IPS-NIHi7 (cell line): ENCODE results near the gene THPO.

ENCODE experiments used
- DNase-seq: peaks from one replicate; pipeline ENCODE4 v3.0.0; 2012; ENCODE audit warnings: mixed read lengths; ENCODE audit errors: extremely low spot score

THPO gene

DNA sequence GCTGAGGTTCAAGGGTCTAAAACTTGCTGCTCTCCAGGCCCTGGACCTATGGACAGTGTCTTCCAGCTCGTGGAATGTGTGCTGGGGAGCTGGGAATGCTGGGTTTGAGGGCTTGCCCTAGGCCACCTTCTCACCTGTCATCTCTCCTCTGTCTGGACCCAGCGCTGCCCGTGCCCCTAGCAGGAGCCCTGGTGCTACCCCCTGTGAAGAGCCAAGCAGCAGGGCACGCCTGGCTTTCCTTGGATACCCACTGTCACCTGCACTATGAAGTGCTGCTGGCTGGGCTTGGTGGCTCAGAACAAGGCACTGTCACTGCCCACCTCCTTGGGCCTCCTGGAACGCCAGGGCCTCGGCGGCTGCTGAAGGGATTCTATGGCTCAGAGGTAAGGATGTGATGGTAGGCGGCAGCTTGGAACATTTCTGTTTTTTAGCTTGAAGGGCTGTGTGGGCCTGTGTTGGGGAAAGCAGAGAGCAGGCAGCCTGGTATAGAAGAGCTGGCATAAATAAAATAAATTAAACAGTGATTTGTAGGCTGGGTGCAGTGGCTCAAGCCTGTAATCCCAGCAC lies 6.9 kb upstream of the THPO start:
- no peak for DNase-seq

DNA sequence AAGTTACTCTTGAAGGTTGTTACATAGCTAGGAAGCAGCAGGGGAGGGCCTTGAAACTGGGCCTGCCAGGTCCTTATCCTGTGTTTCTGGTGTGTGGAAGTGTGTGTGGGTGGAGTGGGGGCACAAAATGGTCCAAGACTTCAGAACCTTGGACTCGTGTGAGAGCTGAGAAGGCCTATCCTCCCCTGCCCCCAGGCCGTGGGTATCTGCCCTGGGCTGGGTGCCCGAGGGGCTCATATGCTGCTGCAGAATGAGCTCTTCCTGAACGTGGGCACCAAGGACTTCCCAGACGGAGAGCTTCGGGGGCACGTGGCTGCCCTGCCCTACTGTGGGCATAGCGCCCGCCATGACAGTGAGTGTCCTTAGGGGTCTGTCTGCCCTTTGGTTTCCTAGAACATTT lies 6.3 kb upstream of the THPO start:
- DNase-seq: no peak

- no peak for DNase-seq
Observed at GRCh38 chr3:184383033-184383740, 5.2 kb upstream of the THPO start.

GRCh38 chr3:184382326-184383032 lies 4.5 kb upstream of the THPO start:
- no peak for DNase-seq

DNA sequence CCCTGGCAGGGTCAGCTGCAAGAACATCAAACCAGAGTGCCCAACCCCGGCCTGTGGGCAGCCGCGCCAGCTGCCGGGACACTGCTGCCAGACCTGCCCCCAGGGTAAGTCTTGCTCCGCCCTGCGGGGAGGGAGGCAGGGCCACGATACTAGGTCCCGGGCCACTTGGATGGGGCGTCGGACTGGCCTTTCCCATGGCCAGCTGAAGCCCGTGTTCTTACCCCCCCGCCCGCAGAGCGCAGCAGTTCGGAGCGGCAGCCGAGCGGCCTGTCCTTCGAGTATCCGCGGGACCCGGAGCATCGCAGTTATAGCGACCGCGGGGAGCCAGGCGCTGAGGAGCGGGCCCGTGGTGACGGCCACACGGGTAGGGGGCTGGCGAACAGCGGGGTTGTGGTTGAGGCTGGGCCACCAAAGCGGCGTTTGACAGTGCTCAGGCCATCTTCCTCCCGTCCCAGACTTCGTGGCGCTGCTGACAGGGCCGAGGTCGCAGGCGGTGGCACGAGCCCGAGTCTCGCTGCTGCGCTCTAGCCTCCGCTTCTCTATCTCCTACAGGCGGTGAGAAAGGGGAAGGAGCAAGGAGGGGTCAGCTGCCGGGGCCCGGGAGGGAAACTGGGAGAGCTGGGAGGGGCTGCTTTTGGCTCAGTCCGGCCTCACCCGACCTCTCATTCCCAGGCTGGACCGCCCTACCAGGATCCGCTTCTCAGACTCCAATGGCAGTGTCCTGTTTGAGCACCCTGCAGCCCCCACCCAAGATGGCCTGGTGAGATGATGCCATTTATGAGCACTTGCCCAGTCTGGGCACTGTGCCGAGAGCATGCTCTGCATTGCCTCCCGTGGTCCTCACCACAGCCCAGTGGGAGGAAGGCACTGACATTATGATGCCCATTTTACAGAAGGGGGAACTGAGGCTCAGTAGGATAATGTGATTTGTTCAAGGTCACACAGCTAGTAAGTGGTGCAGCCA lies 3.5 kb upstream of the THPO start:
- peak; percentile 63 for DNase-seq

- no peak for DNase-seq
Observed at GRCh38 chr3:184380627-184381260, 2.7 kb upstream of the THPO start.

DNA sequence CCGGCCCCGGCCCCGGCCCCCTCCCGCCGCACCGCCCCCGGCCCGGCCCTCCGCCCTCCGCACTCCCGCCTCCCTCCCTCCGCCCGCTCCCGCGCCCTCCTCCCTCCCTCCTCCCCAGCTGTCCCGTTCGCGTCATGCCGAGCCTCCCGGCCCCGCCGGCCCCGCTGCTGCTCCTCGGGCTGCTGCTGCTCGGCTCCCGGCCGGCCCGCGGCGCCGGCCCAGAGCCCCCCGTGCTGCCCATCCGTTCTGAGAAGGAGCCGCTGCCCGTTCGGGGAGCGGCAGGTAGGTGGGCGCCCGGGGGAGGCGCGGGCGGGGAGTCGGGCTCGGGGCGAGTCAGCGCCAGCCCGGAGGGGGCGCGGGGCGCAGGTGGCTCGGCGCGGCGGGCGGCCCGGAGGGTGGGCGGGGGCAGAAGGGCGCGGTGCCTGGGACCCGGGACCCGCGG lies 2.2 kb upstream of the THPO start:
- peak; percentile 84 for DNase-seq

DNA sequence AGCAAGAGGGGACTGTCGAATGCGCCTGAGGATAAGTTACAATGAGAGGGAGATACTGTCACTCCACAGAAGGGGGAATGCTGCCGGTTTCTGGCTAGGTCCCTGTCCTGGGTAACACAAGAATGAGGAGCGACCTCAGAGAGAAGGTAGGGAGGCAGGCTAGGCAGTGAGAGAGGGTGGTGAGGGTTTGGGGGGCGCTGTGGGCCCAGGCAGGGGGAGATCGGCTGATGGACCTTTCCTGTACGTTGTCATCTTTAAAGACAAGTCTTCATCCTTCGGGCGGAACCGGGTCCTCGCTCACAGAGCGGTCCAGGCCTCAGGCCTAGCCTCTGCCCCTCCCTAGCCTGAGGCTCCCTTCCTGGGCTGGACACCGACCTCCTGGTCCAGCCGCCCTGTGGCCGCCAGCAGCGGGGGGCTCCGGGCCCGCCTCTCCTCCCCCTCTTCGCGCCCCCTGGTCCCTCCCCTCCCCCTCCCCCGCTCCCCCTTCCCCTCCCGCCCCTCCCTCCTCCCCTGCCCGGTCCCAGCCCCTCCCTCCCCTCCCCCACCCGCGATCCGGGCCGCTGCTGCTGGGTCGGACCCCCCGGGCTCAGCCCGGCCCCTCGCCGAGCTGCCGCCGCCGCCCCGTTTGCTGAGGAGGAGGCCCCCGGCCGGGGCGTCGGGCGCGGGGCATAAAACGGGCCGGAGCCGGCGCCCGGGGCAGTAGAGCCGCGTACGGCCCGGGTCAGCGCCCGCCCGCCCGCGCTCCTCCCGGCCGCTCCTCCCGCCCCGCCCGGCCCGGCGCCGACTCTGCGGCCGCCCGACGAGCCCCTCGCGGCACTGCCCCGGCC lies 1.6 kb upstream of the THPO start, which contains the start of gene CHRD:
TSS of gene CHRD (plus strand) at position 697 of the 827 bp plus-strand sequence. CDS start 265 bp downstream, outside the sequence.
- no peak for DNase-seq

DNA sequence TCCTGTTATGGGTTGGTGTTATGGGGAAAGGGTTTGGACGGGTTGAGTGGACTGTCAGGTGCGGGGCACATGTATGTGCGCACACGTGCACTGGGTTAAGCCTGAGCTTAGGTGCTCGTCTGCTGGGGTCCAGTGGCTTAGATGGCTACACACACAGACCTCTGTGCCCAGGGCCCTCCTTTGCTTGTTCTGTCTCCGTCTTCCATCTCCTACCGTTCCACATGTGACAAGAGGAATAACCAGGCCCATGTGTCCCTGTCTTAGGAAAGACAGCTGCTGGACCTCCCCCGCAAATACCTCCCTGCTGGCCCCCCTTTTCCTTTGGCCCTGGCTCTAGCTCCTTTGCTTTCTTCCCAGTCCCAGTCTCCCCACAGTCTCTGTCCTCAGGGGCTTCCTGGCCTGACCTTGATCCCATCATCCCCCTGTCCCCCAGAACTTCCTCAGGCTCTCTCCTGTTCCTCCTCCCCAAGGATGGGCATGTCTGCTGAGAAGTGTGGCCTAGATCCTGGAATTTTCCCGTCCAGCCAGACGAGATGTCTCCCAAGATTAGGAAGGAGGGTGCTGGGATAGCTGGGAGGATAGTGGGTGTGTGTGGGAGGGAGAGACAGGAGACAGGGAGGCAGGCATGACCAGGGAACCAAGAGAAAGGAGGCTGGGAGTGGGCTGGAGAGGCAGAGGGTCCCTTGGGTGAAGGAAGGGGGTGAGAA lies 797 bp upstream of the THPO start:
- no peak for DNase-seq

DNA sequence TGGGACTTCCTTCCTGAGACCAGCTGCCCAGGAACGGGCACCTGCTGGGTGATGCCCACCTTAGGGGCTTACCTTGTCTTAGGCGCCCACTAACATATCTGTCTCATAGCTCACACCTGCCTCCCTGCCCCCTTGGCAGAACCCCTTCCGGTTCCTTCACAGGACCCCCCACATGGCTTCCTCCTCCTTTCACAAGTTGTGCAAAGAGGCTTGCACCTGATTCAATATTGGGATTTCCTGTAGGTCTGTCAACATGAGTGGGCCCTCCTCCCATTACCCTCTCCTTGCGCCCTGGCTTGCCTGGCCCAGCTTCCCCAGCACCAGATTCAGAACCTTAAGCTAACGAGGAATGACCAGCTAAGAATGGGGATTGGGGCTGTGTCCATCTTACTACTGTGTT lies 633 bp downstream of the THPO start:
- no peak for DNase-seq

- no peak for DNase-seq
Observed at GRCh38 chr3:184375747-184376461, 2.1 kb downstream of the THPO start.

- DNase-seq: no peak
Observed at GRCh38 chr3:184373422-184373821, 4.6 kb downstream of the THPO start.

- DNase-seq: no peak
Observed at GRCh38 chr3:184372911-184373310, 5.1 kb downstream of the THPO start.

DNA sequence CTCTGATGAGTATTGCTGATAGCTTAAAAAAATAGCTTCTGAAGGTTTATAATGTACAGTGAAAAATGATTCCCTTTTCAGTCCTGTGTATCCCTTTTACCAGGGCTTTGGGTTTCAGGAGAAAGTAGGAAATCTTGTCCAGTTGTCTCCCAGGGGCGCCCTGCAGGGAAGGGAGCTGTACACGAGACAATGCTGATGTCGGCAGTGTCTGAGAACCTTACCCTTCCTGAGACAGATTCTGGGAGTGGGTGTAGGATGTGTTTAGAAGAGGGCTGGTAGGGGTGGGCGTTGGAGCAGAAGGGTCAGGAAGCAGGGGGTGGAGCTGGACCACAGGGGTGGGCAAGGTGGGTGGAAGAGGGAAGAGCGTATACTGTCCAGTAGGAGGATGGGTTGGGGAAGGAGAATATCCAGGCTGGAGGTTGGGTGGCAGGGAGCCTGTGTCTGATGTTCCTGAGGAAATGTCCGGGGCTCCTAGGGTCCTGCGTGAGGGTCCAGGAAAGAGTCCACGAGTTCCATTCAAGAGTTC lies 5.6 kb downstream of the THPO start:
- DNase-seq: no peak

DNA sequence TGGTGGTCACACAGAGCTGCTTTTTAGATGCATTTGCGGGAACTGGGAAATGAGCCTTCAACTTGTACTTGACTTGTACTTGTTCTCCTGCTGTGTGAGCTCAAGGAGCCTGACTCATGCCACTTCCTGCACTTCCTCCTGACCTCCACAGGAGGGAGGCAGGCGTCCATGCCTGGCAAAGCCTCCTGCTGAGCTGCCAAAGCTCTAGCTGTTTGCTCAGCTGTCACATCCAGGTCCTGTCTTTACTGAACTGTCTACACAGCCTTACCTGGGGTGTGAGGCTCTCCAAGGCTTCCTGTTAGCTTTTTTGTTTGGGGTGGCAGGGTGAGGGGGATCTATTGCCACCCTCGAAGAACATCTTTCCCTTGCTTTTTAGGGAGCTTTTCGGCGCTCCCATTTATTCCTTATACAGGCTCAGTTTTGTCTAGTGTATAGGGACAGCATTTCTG lies 6.4 kb downstream of the THPO start:
- peak; percentile 89 for DNase-seq

DNA sequence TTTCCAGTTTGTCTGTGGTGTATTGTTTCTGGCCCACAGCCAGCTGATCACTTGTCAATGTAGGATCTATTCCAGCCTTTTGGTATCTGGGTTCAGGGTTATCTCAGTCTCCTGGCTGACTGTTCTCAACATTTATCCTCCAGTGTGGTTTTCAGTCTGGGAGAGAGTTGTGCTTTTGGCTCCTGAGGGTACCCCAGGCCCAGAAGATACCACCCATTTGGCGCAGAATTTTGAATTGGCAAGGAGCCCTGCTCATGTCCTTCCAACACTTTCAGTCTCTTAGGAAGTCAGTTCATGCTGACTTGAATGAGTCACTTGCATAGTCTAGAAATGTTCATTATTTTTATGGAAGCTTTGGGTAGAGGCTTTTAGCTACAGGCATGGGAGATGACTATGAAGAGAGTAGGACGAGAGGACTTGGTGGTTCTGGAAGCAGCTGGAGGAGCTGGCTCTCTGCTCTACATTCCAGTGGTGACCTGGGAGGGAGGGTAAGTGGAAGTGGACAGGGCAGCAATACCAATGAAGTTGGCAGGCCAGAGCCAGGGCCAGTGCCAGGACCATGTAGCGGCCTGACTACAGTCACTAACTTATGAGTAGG lies 9.3 kb downstream of the THPO start:
- DNase-seq: no peak

DNA sequence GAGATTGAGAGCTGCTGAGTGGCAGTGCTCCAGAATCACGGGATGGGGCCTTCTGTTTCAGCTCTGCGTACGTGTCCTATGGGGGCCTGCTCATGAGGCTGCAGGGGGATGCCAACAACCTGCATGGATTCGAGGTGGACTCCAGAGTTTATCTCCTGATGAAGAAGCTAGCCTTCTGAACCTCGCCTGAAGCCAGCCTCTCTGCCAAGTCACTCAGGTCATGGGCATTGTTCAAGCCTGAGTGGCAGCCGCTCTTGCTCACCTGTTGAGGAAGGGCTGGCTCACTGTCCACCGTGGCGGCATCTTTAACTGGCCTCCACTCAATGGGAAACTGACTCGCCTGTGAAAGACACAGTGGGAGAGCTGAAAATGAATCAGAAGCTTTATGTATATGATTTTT lies 9.9 kb downstream of the THPO start:
- no peak for DNase-seq

DNA sequence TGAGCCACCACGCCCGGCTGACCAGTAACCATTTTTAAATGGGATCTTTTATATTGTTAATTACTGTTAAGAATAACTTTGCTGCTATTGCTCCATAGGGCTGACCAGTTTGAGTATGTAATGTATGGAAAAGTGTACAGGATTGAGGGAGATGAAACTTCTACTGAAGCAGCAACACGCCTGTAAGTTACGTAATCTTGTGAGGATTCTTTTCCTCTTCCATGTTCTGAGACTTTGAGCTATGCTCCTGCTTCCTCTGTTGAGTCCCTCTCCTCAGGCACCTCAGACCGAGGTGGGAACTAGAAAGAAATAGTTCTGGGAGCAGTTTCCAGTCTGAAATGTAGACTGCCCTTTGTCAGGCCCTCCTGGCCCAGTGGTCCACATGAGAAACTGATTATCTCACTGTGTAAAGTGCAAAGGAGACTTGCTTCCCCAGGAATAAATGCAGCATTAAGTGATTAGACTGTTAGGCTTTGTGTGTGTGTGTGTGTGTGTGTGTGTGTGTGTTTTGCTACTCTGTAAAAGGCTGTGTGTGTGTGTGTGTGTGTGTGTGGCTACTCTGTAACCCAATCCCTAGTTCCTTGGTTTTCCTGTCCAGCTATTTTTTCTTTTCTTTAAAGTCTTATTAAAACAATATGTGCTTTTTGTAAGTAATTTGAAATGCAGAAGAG lies 11.3 kb downstream of the THPO start:
- DNase-seq: no peak
